NB4 (cell line): ENCODE data around the gene WDR1.

Experiments
- DNase-seq: peaks from one replicate; pipeline ENCODE4 v3.0.0; 2010; ENCODE audit warnings: low read depth
- H3K4me3 ChIP-seq: one replicate; pipeline ENCODE4 v1.5.1; 2011; ENCODE audit warnings: mild to moderate bottlenecking, low read depth, low read length, moderate library complexity
- CTCF ChIP-seq: IDR thresholded peaks from one replicate; pipeline ENCODE4 v1.5.1; 2012; ENCODE audit warnings: low read depth, low read length
- MAX ChIP-seq: IDR thresholded peaks from 2 replicates; pipeline ENCODE4 v1.6.1; 2011; ENCODE audit warnings: low read depth, low read length
- MYC ChIP-seq: IDR thresholded peaks from 2 replicates; pipeline ENCODE4 v1.6.1; 2011; ENCODE audit warnings: low read depth, low read length
- POLR2A ChIP-seq: IDR thresholded peaks from 2 replicates; pipeline ENCODE4 v1.6.1; 2011; ENCODE audit warnings: mild to moderate bottlenecking; ENCODE audit not compliant: insufficient read length; ENCODE audit errors: extremely low read depth

WDR1 gene

GRCh38 chr4:10045481-10045880, 71.1 kb downstream of the WDR1 start:
- no peak overlapping the region for H3K4me3 ChIP-seq
- no peak for DNase-seq
- TF ChIP-seq MAX (no peak), CTCF (no peak), POLR2A (no peak), MYC (no peak)

GRCh38 chr4:10041036-10041435, 75.6 kb downstream of the WDR1 start:
- H3K4me3 ChIP-seq = no peak overlapping the region
- DNase-seq = no peak
- TF ChIP-seq MAX = no peak
- TF ChIP-seq CTCF = no peak
- no peak for TF ChIP-seq POLR2A
- no peak for TF ChIP-seq MYC

GRCh38 chr4:10040049-10040892, 76.3 kb downstream of the WDR1 start:
- DNase-seq = no peak
- no peak for TF ChIP-seq POLR2A
- no peak for TF ChIP-seq MAX
- no peak for TF ChIP-seq MYC
- TF ChIP-seq CTCF = no peak
- H3K4me3 ChIP-seq = no peak overlapping the region

- TF ChIP-seq CTCF (no peak), MAX (no peak), MYC (no peak), POLR2A (no peak)
These were observed 79.7 kb downstream of the WDR1 start for GRCh38 chr4:10036807-10037342.

GRCh38 chr4:10035130-10035529, 81.5 kb downstream of the WDR1 start:
- TF ChIP-seq MAX = no peak
- TF ChIP-seq MYC = no peak
- no peak for TF ChIP-seq CTCF
- no peak for TF ChIP-seq POLR2A
- no peak overlapping the region for H3K4me3 ChIP-seq
- DNase-seq = no peak

More at GRCh38 chr4:10036807-10037342, 79.7 kb downstream of the WDR1 start:
- no peak for DNase-seq
- H3K4me3 ChIP-seq = no peak overlapping the region
